ENCODE measurements around the gene CPPED1.

The CPPED1 gene

DNA sequence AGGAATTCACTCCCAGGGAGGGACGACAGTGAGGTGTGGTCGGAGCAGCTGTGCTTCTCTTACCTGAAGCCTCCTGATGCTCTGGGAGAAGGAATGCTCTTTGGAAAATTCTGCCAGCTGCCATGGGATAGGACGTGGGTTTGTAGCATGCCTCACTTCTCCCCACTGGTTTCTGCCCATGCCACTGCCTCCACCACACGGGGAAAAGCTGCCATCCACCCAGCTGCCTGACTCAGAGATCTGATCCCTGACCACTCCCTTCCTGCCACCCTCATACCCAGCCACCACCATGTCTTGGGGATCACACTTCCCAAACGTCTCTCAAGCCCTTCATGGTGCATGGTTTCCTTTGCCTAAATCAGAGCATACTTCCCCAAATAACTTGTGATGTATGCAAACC lies 80.0 kb downstream of the CPPED1 start:
- no peak overlapping the region for H4K91ac ChIP-seq (ENCODE audit: low read length)
- no peak for DNase-seq
- no peak overlapping the region for H3K27ac ChIP-seq (ENCODE audit: low read length, poor library complexity, severe bottlenecking)
- no peak overlapping the region for H2BK12ac ChIP-seq (ENCODE audit: low read length in 2 of 2)
- WGBS, result 82% methylated on average over 5 of the region's 5 CpGs
- H3K23ac ChIP-seq (ENCODE audit: low read length in 2 of 2), result no peak overlapping the region
- H3K14ac ChIP-seq (ENCODE audit: low read length in 2 of 2), result no peak overlapping the region
- H3K4me2 ChIP-seq (ENCODE audit: low read length, poor library complexity, severe bottlenecking), result no peak overlapping the region
- H3K9me3 ChIP-seq (ENCODE audit: control insufficient read depth, low read length), result no peaks in the 10 kb centered on the region
- no peak overlapping the region for H2AFZ ChIP-seq (ENCODE audit: low read depth, low read length)
- H3K18ac ChIP-seq (ENCODE audit: low read depth in 1 of 2, low read length in 2 of 2), result no peak overlapping the region
- H3K36me3 ChIP-seq (ENCODE audit: control insufficient read depth in 1 of 2, insufficient read depth in 2 of 2, low read depth in 1 of 2, low read length in 2 of 2), result no peaks in the 10 kb centered on the region
- no peak overlapping the region for H2BK15ac ChIP-seq (ENCODE audit: low read depth, poor library complexity, severe bottlenecking)
- no peaks in the 10 kb centered on the region for H3K27me3 ChIP-seq (ENCODE audit: control insufficient read depth in 1 of 2, insufficient read depth in 1 of 2, low read length in 2 of 2)
- H3K4me3 ChIP-seq (ENCODE audit: insufficient read depth in 1 of 2, low read depth in 1 of 2, low read length in 2 of 2), result no peak overlapping the region
- H2BK120ac ChIP-seq (ENCODE audit: low read depth, low read length), result no peak overlapping the region
- no peak overlapping the region for H3K9ac ChIP-seq (ENCODE audit: low read length)
- H3K4ac ChIP-seq (ENCODE audit: low read depth in 1 of 2, low read length in 2 of 2), result no peak overlapping the region
- peaks cover 2% of the 10 kb centered on the region for H3K4me1 ChIP-seq (ENCODE audit: control insufficient read depth, insufficient read depth, low read depth, low read length)
- H2BK5ac ChIP-seq (ENCODE audit: low read depth, low read length, poor library complexity, severe bottlenecking), result no peak overlapping the region
- H4K8ac ChIP-seq (ENCODE audit: low read length), result no peak overlapping the region
- H2AK5ac ChIP-seq (ENCODE audit: low read length, severe bottlenecking), result no peak overlapping the region
- H3K79me1 ChIP-seq (replicated peaks; ENCODE audit: low read length, poor library complexity, severe bottlenecking), result peaks cover 3% of the 10 kb centered on the region

DNA sequence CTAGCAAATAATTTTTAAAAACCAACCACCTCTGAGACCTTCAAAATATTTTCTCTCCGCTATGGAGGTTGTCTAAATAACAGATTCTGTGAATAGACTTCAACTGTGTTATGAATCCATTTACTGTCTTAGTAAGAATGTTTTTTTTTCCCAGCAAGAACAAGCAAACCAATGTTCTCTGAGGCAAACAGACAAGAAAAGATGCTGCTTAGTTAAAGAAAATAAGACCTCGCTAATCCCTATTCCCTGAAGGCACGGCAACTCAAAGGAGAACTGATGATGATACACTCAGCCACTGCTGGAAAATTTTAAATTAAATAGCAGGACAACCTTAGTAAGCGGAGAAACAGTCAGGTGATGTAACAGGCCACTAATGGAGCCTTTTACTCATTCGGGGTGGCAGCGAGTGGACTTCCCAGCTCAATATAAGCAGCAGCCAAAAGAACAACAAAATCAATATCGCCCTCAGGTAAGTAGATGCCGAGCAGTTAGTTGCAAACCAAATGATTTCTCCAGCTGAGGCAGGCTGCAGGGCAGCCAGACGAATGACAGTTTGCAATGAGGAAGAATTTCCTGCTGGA lies 81.8 kb downstream of the CPPED1 start:
- Histone ChIP-seq H3K14ac (ENCODE audit: low read length in 2 of 2) (no peak overlapping the region), H2AFZ (ENCODE audit: low read depth, low read length) (no peak overlapping the region), H2BK12ac (ENCODE audit: low read length in 2 of 2) (no peak overlapping the region), H3K79me1 (replicated peaks; ENCODE audit: low read length, poor library complexity, severe bottlenecking) (peaks cover 1% of the 10 kb centered on the region), H4K8ac (ENCODE audit: low read length) (no peak overlapping the region), H2BK120ac (ENCODE audit: low read depth, low read length) (no peak overlapping the region), H2BK15ac (ENCODE audit: low read depth, poor library complexity, severe bottlenecking) (no peak overlapping the region), H3K9ac (ENCODE audit: low read length) (no peak overlapping the region), H3K36me3 (ENCODE audit: control insufficient read depth in 1 of 2, insufficient read depth in 2 of 2, low read depth in 1 of 2, low read length in 2 of 2) (no peaks in the 10 kb centered on the region), H3K18ac (ENCODE audit: low read depth in 1 of 2, low read length in 2 of 2) (no peak overlapping the region), H3K27ac (ENCODE audit: low read length, poor library complexity, severe bottlenecking) (no peak overlapping the region), H2BK5ac (ENCODE audit: low read depth, low read length, poor library complexity, severe bottlenecking) (no peak overlapping the region), H3K23ac (ENCODE audit: low read length in 2 of 2) (no peak overlapping the region), H3K4me3 (ENCODE audit: insufficient read depth in 1 of 2, low read depth in 1 of 2, low read length in 2 of 2) (no peak overlapping the region), H3K9me3 (ENCODE audit: control insufficient read depth, low read length) (no peaks in the 10 kb centered on the region), H3K4me2 (ENCODE audit: low read length, poor library complexity, severe bottlenecking) (no peak overlapping the region), H4K91ac (ENCODE audit: low read length) (no peak overlapping the region), H3K4ac (ENCODE audit: low read depth in 1 of 2, low read length in 2 of 2) (no peak overlapping the region), H3K27me3 (ENCODE audit: control insufficient read depth in 1 of 2, insufficient read depth in 1 of 2, low read length in 2 of 2) (no peaks in the 10 kb centered on the region), H3K4me1 (ENCODE audit: control insufficient read depth, insufficient read depth, low read depth, low read length) (peaks cover 1% of the 10 kb centered on the region), H2AK5ac (ENCODE audit: low read length, severe bottlenecking) (no peak overlapping the region)
- WGBS, result 93% methylated on average over 8 of the region's 9 CpGs
- no peak for DNase-seq

DNA sequence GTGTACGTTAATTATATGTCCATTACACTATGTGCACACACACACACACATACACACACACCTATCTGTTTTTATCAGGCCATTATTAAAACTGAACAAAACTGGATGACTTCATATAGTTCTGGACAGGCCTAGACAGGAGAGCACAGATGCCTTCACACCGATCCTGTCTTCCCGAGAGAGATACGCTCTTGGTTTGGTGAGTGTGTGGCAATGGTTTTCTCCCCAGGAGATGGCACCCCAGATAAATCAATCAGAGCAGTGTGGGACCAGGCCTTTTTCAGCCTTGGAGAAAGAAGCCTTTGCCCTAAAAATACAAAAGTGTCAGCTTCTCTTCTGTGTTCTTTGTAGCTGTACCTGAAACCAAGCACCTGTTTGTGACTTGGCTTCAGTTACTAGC lies 83.7 kb downstream of the CPPED1 start:
- H3K14ac ChIP-seq (ENCODE audit: low read length in 2 of 2), result no peak overlapping the region
- H3K36me3 ChIP-seq (ENCODE audit: control insufficient read depth in 1 of 2, insufficient read depth in 2 of 2, low read depth in 1 of 2, low read length in 2 of 2), result no peaks in the 10 kb centered on the region
- no peak overlapping the region for H2BK15ac ChIP-seq (ENCODE audit: low read depth, poor library complexity, severe bottlenecking)
- no peak overlapping the region for H2BK120ac ChIP-seq (ENCODE audit: low read depth, low read length)
- WGBS, result 100% methylated on average over 4 of the region's 4 CpGs
- no peak overlapping the region for H4K91ac ChIP-seq (ENCODE audit: low read length)
- H3K4ac ChIP-seq (ENCODE audit: low read depth in 1 of 2, low read length in 2 of 2), result no peak overlapping the region
- no peak for DNase-seq
- no peak overlapping the region for H3K9ac ChIP-seq (ENCODE audit: low read length)
- no peak overlapping the region for H2BK5ac ChIP-seq (ENCODE audit: low read depth, low read length, poor library complexity, severe bottlenecking)
- peaks cover 1% of the 10 kb centered on the region for H3K4me1 ChIP-seq (ENCODE audit: control insufficient read depth, insufficient read depth, low read depth, low read length)
- H2BK12ac ChIP-seq (ENCODE audit: low read length in 2 of 2), result no peak overlapping the region
- no peaks in the 10 kb centered on the region for H3K27me3 ChIP-seq (ENCODE audit: control insufficient read depth in 1 of 2, insufficient read depth in 1 of 2, low read length in 2 of 2)
- no peak overlapping the region for H3K23ac ChIP-seq (ENCODE audit: low read length in 2 of 2)
- H3K18ac ChIP-seq (ENCODE audit: low read depth in 1 of 2, low read length in 2 of 2), result no peak overlapping the region
- no peaks in the 10 kb centered on the region for H3K9me3 ChIP-seq (ENCODE audit: control insufficient read depth, low read length)
- no peak overlapping the region for H2AK5ac ChIP-seq (ENCODE audit: low read length, severe bottlenecking)
- no peaks in the 10 kb centered on the region for H3K79me1 ChIP-seq (replicated peaks; ENCODE audit: low read length, poor library complexity, severe bottlenecking)
- no peak overlapping the region for H3K4me2 ChIP-seq (ENCODE audit: low read length, poor library complexity, severe bottlenecking)
- no peak overlapping the region for H2AFZ ChIP-seq (ENCODE audit: low read depth, low read length)
- no peak overlapping the region for H4K8ac ChIP-seq (ENCODE audit: low read length)
- H3K4me3 ChIP-seq (ENCODE audit: insufficient read depth in 1 of 2, low read depth in 1 of 2, low read length in 2 of 2), result no peak overlapping the region
- no peak overlapping the region for H3K27ac ChIP-seq (ENCODE audit: low read length, poor library complexity, severe bottlenecking)

DNA sequence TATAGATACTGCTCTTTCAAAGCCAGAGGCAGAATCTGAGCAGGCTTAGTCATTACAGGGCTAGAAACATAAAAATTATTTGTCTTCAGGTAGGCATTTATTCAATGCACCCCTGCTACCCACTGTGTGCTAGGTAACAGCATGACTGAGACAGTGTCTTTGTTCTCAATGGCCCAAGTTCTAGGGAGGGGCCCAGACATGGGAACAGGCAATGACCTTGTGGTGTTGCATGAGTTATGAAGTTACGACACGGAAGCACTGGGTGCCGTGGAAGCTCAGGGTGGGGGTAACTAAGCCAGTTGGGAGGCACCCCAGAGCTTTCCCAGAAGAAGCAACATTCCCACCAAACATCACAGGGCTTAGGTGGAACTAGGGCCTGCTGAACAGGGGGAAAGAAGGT lies 87.0 kb downstream of the CPPED1 start:
- Histone ChIP-seq H3K4ac (ENCODE audit: low read depth in 1 of 2, low read length in 2 of 2) (no peak overlapping the region), H3K36me3 (ENCODE audit: control insufficient read depth in 1 of 2, insufficient read depth in 2 of 2, low read depth in 1 of 2, low read length in 2 of 2) (no peaks in the 10 kb centered on the region), H3K18ac (ENCODE audit: low read depth in 1 of 2, low read length in 2 of 2) (no peak overlapping the region), H3K9me3 (ENCODE audit: control insufficient read depth, low read length) (no peaks in the 10 kb centered on the region), H2AFZ (ENCODE audit: low read depth, low read length) (no peak overlapping the region), H3K4me2 (ENCODE audit: low read length, poor library complexity, severe bottlenecking) (no peak overlapping the region), H3K27me3 (ENCODE audit: control insufficient read depth in 1 of 2, insufficient read depth in 1 of 2, low read length in 2 of 2) (no peaks in the 10 kb centered on the region), H2BK15ac (ENCODE audit: low read depth, poor library complexity, severe bottlenecking) (no peak overlapping the region), H2BK12ac (ENCODE audit: low read length in 2 of 2) (no peak overlapping the region), H3K4me3 (ENCODE audit: insufficient read depth in 1 of 2, low read depth in 1 of 2, low read length in 2 of 2) (no peak overlapping the region), H4K91ac (ENCODE audit: low read length) (no peak overlapping the region), H4K8ac (ENCODE audit: low read length) (no peak overlapping the region), H3K14ac (ENCODE audit: low read length in 2 of 2) (no peak overlapping the region), H2AK5ac (ENCODE audit: low read length, severe bottlenecking) (no peak overlapping the region), H3K27ac (ENCODE audit: low read length, poor library complexity, severe bottlenecking) (no peak overlapping the region), H2BK5ac (ENCODE audit: low read depth, low read length, poor library complexity, severe bottlenecking) (no peak overlapping the region), H3K4me1 (ENCODE audit: control insufficient read depth, insufficient read depth, low read depth, low read length) (no peaks in the 10 kb centered on the region), H3K79me1 (replicated peaks; ENCODE audit: low read length, poor library complexity, severe bottlenecking) (no peaks in the 10 kb centered on the region), H3K23ac (ENCODE audit: low read length in 2 of 2) (no peak overlapping the region), H3K9ac (ENCODE audit: low read length) (no peak overlapping the region), H2BK120ac (ENCODE audit: low read depth, low read length) (no peak overlapping the region)
- WGBS, result 81% methylated on average over 3 of the region's 3 CpGs
- DNase-seq, result no peak

Measured in mesenchymal stem cell (in vitro differentiated cells and primary cell).